ENCODE data around the gene RASGRF1.

Gene RASGRF1

GRCh38 chr15:79023918-79024317 is 66.7 kb downstream of the RASGRF1 start:
- Histone ChIP-seq H3K27ac (replicated peaks) (no peak overlapping the region), H3K4me3 (replicated peaks; ENCODE audit: insufficient read depth, low read length) (no peak overlapping the region), H3K27me3 (ENCODE audit: insufficient read depth, poor library complexity, severe bottlenecking) (no peaks in the 10 kb centered on the region)
- TF ChIP-seq POLR2AphosphoS5 (IDR thresholded peaks at IDR 0.05; ENCODE audit: low read depth): no peak
- TF ChIP-seq CTCF (IDR thresholded peaks at IDR 0.05; ENCODE audit: insufficient read depth, low read length): no peak
- TF ChIP-seq SPI1 (IDR thresholded peaks at IDR 0.05; ENCODE audit: borderline replicate concordance, low read depth): no peak
- no peak for TF ChIP-seq REST (IDR thresholded peaks at IDR 0.05; ENCODE audit: insufficient replicate concordance, low read depth)
- TF ChIP-seq GABPA (IDR thresholded peaks at IDR 0.05; ENCODE audit: low read depth): no peak
- no peak for DNase-seq (ENCODE audit: low read depth in 1 of 2, low spot score in 1 of 2)

GRCh38 chr15:79023546-79023890 is 67.1 kb downstream of the RASGRF1 start:
- TF ChIP-seq CTCF (IDR thresholded peaks at IDR 0.05; ENCODE audit: insufficient read depth, low read length): no peak
- no peak for TF ChIP-seq REST (IDR thresholded peaks at IDR 0.05; ENCODE audit: insufficient replicate concordance, low read depth)
- TF ChIP-seq SPI1 (IDR thresholded peaks at IDR 0.05; ENCODE audit: borderline replicate concordance, low read depth): no peak
- TF ChIP-seq GABPA (IDR thresholded peaks at IDR 0.05; ENCODE audit: low read depth): no peak
- TF ChIP-seq POLR2AphosphoS5 (IDR thresholded peaks at IDR 0.05; ENCODE audit: low read depth): no peak
- no peaks in the 10 kb centered on the region for H3K27me3 ChIP-seq (ENCODE audit: insufficient read depth, poor library complexity, severe bottlenecking)
- no peak for DNase-seq (ENCODE audit: low read depth in 1 of 2, low spot score in 1 of 2)
- H3K4me3 ChIP-seq (replicated peaks; ENCODE audit: insufficient read depth, low read length): no peak overlapping the region
- no peak overlapping the region for H3K27ac ChIP-seq (replicated peaks)

- no peak for TF ChIP-seq REST (IDR thresholded peaks at IDR 0.05; ENCODE audit: insufficient replicate concordance, low read depth)
- no peak for TF ChIP-seq SPI1 (IDR thresholded peaks at IDR 0.05; ENCODE audit: borderline replicate concordance, low read depth)
- TF ChIP-seq GABPA (IDR thresholded peaks at IDR 0.05; ENCODE audit: low read depth): no peak
- TF ChIP-seq CTCF (IDR thresholded peaks at IDR 0.05; ENCODE audit: insufficient read depth, low read length): no peak
- no peak for TF ChIP-seq POLR2AphosphoS5 (IDR thresholded peaks at IDR 0.05; ENCODE audit: low read depth)
- DNase-seq (ENCODE audit: low read depth in 1 of 2, low spot score in 1 of 2): no peak
Observed at GRCh38 chr15:79018960-79019359, 71.6 kb downstream of the RASGRF1 start.

More at GRCh38 chr15:79018960-79019359, 71.6 kb downstream of the RASGRF1 start:
- no peak overlapping the region for H3K27ac ChIP-seq (replicated peaks)
- H3K4me3 ChIP-seq (replicated peaks; ENCODE audit: insufficient read depth, low read length): no peak overlapping the region
- H3K27me3 ChIP-seq (ENCODE audit: insufficient read depth, poor library complexity, severe bottlenecking): no peaks in the 10 kb centered on the region
